Tibial nerve (tissue), 4 donors: ENCODE measurements around the gene MED8. TPM values are rescaled to one million over a fixed set of nuclear protein-coding genes. Genes with fewer than 3 reads are reported as not detected.
A peak's percentile ranks its signal among the peaks of the same experiment; 100 is the strongest.

Experiments used
- DNase-seq, 2 donors: peaks; one replicate each; pipeline ENCODE4 v3.0.0-alpha.2; 2019; ENCODE audit warnings: low spot score in 2 of 2
- H3K27ac ChIP-seq, 4 donors: fragments of 200-600 bp; sonication (generic) in 3 of 4; one replicate each; pipeline ENCODE4 v1.5.1; 2017 to 2019; ENCODE audit warnings: mild to moderate bottlenecking in 1 of 4
- H3K27me3 ChIP-seq, 2 donors: fragments of 200-600 bp; sonication (generic) in 1 of 2; one replicate each; pipeline versions ENCODE4 v1.5.1 to v1.6.0; 2017 to 2019
- H3K36me3 ChIP-seq, 3 donors: fragments of 200-600 bp; sonication (generic); one replicate each; pipeline ENCODE4 v1.5.1; 2018 to 2019
- H3K4me1 ChIP-seq, 4 donors: fragments of 200-600 bp; sonication (generic) in 3 of 4; one replicate each; pipeline ENCODE4 v1.5.1; 2017 to 2019
- H3K4me3 ChIP-seq, 4 donors: fragments of 200-600 bp; sonication (generic) in 3 of 4; one replicate each; pipeline ENCODE4 v1.5.1; 2017 to 2019; ENCODE audit warnings: mild to moderate bottlenecking in 1 of 4, moderate library complexity in 1 of 4
- H3K9me3 ChIP-seq, 4 donors: fragments of 200-600 bp; sonication (generic) in 3 of 4; one replicate each; pipeline ENCODE4 v1.5.1; 2017 to 2019
- EP300 ChIP-seq, 2 donors: sonication (generic); formaldehyde crosslinking; IDR thresholded peaks; one replicate each; pipeline ENCODE4 v1.6.1; 2017; ENCODE audit warnings: antibody characterized with exemption in 2 of 2, mild to moderate bottlenecking in 1 of 2
- POLR2A ChIP-seq, 2 donors: fragments of 450-650 bp; IDR thresholded peaks; one replicate each; pipeline ENCODE4 v1.6.1; 2017; ENCODE audit warnings: antibody characterized with exemption in 2 of 2, mild to moderate bottlenecking in 2 of 2, moderate library complexity in 2 of 2
- WGBS, 2 donors: methylation state at CpG; one replicate each; pipeline ENCODE4 v1.1.5; 2018; 5-methylcytosine and 5-hydroxymethylcytosine counted together
- total RNA-seq, 4 donors: library from RNA; depleted of rRNA; stranded (reverse); fragments of >200 nt; gene quantifications; one replicate each; pipeline ENCODE4 v1.1.0, GENCODE V29; 2016
- TF ChIP-seq, protein P1 (sequence below), 5 experiments: fragments of 200-600 bp in 3 of 5; fragments of 450-650 bp in 2 of 5; sonication (generic) in 3 of 5; IDR thresholded peaks; one replicate each; pipeline ENCODE4 v1.5.1; 2016 to 2019; ENCODE audit warnings: antibody characterized with exemption in 5 of 5, mild to moderate bottlenecking in 3 of 5, moderate library complexity in 2 of 5

Gene MED8
- total RNA-seq, 4 donors from 2014 or later = 22.8 to 35.1 (median 28.5) TPM

GRCh38 chr1:43358746-43359693, 30.6 kb downstream of the MED8 start, which contains the start of gene CDC20:
Gene CDC20, plus strand, starts transcription at chr1:43358981. Its CDS starts 235 bp downstream, at chr1:43359216.
- peaks cover 0 to 18% (median 2%) of the 10 kb centered on the region in 4 donors for H3K4me1 ChIP-seq
- no peaks in the 10 kb centered on the region for H3K27me3 ChIP-seq
- H3K9me3 ChIP-seq = no peaks in the 10 kb centered on the region
- H3K27ac ChIP-seq = peak within 1 kb of the TSS; percentile 80 to 93 (median 90)
- H3K4me3 ChIP-seq = peak within 1 kb of the TSS; percentile 47 to 78 (median 63)
- peak; percentile 98 to 99 for DNase-seq
- peaks cover 0 to 39% (median 13%) of the 10 kb centered on the region in 3 donors for H3K36me3 ChIP-seq
- TF ChIP-seq, protein P1, sequence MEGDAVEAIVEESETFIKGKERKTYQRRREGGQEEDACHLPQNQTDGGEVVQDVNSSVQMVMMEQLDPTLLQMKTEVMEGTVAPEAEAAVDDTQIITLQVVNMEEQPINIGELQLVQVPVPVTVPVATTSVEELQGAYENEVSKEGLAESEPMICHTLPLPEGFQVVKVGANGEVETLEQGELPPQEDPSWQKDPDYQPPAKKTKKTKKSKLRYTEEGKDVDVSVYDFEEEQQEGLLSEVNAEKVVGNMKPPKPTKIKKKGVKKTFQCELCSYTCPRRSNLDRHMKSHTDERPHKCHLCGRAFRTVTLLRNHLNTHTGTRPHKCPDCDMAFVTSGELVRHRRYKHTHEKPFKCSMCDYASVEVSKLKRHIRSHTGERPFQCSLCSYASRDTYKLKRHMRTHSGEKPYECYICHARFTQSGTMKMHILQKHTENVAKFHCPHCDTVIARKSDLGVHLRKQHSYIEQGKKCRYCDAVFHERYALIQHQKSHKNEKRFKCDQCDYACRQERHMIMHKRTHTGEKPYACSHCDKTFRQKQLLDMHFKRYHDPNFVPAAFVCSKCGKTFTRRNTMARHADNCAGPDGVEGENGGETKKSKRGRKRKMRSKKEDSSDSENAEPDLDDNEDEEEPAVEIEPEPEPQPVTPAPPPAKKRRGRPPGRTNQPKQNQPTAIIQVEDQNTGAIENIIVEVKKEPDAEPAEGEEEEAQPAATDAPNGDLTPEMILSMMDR (IDR thresholded peaks at IDR 0.05) = no peak
- TF ChIP-seq POLR2A (IDR thresholded peaks at IDR 0.05) (peak in 1 of 2 donors; percentile 23), EP300 (IDR thresholded peaks at IDR 0.05) (peak in 1 of 2 donors; percentile 55)
- WGBS, 2 donors = 2% methylated on average over 53 to 57 of the region's 59 CpGs

GRCh38 chr1:43358121-43358745, 31.4 kb downstream of the MED8 start:
- no peaks in the 10 kb centered on the region for H3K27me3 ChIP-seq
- peaks cover 0 to 18% (median 2%) of the 10 kb centered on the region in 4 donors for H3K4me1 ChIP-seq
- TF ChIP-seq EP300 (IDR thresholded peaks at IDR 0.05) (no peak), POLR2A (IDR thresholded peaks at IDR 0.05) (peak in 1 of 2 donors; percentile 46)
- H3K27ac ChIP-seq = peak overlapping the region; percentile 80 to 93 (median 90)
- peak overlapping the region; percentile 47 to 78 (median 63) for H3K4me3 ChIP-seq
- H3K36me3 ChIP-seq = peaks cover 0 to 31% (median 7%) of the 10 kb centered on the region in 3 donors
- no peaks in the 10 kb centered on the region for H3K9me3 ChIP-seq
- no peak for DNase-seq
- WGBS, 2 donors = 1% methylated on average over 20 to 30 of the region's 33 CpGs

- H3K9me3 ChIP-seq = no peaks in the 10 kb centered on the region
- DNase-seq = no peak
- TF ChIP-seq EP300 (IDR thresholded peaks at IDR 0.05) = no peak
- TF ChIP-seq, protein P1 (IDR thresholded peaks at IDR 0.05) = no peak
- TF ChIP-seq POLR2A (IDR thresholded peaks at IDR 0.05) = no peak
- H3K36me3 ChIP-seq = peaks cover 0 to 21% (median 0%) of the 10 kb centered on the region in 3 donors
- 89 to 96% methylated on average over 4 of the region's 4 CpGs for WGBS, 2 donors
- no peak overlapping the region for H3K27ac ChIP-seq
- H3K4me1 ChIP-seq = peaks cover 0 to 18% (median 2%) of the 10 kb centered on the region in 4 donors
- no peaks in the 10 kb centered on the region for H3K27me3 ChIP-seq
- no peak overlapping the region for H3K4me3 ChIP-seq
Observed at GRCh38 chr1:43357251-43357650, 32.3 kb downstream of the MED8 start.

DNA sequence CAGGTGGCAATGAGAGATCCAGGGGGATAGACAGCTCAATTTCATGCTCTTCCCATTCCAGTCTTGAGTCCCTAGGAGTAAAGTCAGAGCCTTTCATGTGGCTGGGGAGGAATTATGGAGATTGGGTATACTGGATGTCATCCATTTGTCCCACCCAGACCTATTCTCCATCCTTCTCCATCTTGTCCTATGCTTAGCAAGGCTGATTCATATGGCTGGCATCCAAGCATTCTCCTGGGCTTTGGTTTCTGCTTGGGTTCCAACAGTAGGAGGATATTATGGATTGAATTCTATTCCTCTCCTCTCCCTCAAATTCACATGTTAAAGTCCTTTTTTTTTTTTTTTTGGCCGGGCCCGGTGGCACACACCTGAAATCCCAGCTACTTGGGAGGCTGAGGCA, 34.7 kb downstream of the MED8 start:
- 96 to 99% methylated on average over 2 of the region's 2 CpGs for WGBS, 2 donors
- no peak overlapping the region for H3K27ac ChIP-seq

GRCh38 chr1:43354471-43354870, 35.1 kb downstream of the MED8 start:
- Histone ChIP-seq H3K4me1 (peaks cover 0 to 23% (median 2%) of the 10 kb centered on the region in 4 donors), H3K27ac (no peak overlapping the region), H3K9me3 (no peaks in the 10 kb centered on the region), H3K36me3 (no peaks in the 10 kb centered on the region), H3K4me3 (no peak overlapping the region), H3K27me3 (no peaks in the 10 kb centered on the region)
- 74 to 77% methylated on average over 2 of the region's 2 CpGs for WGBS, 2 donors
- DNase-seq = no peak
- no peak for TF ChIP-seq EP300 (IDR thresholded peaks at IDR 0.05)
- TF ChIP-seq, protein P1 (IDR thresholded peaks at IDR 0.05) = no peak
- TF ChIP-seq POLR2A (IDR thresholded peaks at IDR 0.05) = no peak

More for the DNA sequence above, 34.7 kb downstream of the MED8 start:
- TF ChIP-seq, protein P1 (IDR thresholded peaks at IDR 0.05) = no peak
- TF ChIP-seq EP300 (IDR thresholded peaks at IDR 0.05) (no peak), POLR2A (IDR thresholded peaks at IDR 0.05) (no peak)
- Histone ChIP-seq H3K36me3 (no peaks in the 10 kb centered on the region), H3K9me3 (no peaks in the 10 kb centered on the region), H3K4me1 (peaks cover 0 to 22% (median 2%) of the 10 kb centered on the region in 4 donors), H3K4me3 (no peak overlapping the region), H3K27me3 (no peaks in the 10 kb centered on the region)
- no peak for DNase-seq
